Esophagus muscularis mucosa (tissue), 3 donors: Measurements from ENCODE around the gene PIK3CB.

ENCODE experiments used
- POLR2A ChIP-seq: fragments of 450-650 bp; IDR thresholded peaks from one replicate; pipeline ENCODE4 v1.6.1; 2017; ENCODE audit warnings: antibody characterized with exemption, moderate library complexity, mild to moderate bottlenecking, low read depth
- TF ChIP-seq, protein P1 (sequence below), 3 experiments: fragments of 200-600 bp in 2 of 3; fragments of 450-650 bp in 1 of 3; sonication (generic) in 2 of 3; IDR thresholded peaks; one replicate each; pipeline ENCODE4 v1.5.1; 2017 to 2019; ENCODE audit warnings: antibody characterized with exemption in 3 of 3, mild to moderate bottlenecking in 2 of 3, moderate library complexity in 1 of 3

DNA sequence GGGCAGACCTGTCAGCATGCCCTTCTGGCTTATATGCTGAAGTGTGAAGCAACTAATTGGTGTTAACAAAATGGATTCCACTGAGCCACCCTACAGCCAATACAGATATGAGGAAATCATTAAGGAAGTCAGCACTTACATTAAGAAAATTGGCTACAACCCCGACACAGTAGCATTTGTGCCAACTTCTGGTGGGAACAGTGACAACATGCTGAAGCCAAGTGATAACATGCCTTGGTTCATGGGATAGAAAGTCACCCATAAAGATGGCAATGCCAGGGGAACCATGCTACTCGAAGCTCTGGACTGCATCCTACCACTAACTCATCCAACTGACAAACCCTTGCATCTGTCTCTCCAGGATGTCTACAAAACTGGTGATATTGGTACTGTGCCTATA is 9.4 kb downstream of the PIK3CB start:
- no peak for TF ChIP-seq POLR2A
- TF ChIP-seq, protein P1, sequence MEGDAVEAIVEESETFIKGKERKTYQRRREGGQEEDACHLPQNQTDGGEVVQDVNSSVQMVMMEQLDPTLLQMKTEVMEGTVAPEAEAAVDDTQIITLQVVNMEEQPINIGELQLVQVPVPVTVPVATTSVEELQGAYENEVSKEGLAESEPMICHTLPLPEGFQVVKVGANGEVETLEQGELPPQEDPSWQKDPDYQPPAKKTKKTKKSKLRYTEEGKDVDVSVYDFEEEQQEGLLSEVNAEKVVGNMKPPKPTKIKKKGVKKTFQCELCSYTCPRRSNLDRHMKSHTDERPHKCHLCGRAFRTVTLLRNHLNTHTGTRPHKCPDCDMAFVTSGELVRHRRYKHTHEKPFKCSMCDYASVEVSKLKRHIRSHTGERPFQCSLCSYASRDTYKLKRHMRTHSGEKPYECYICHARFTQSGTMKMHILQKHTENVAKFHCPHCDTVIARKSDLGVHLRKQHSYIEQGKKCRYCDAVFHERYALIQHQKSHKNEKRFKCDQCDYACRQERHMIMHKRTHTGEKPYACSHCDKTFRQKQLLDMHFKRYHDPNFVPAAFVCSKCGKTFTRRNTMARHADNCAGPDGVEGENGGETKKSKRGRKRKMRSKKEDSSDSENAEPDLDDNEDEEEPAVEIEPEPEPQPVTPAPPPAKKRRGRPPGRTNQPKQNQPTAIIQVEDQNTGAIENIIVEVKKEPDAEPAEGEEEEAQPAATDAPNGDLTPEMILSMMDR (IDR thresholded peaks at IDR 0.05) = no peak
